M059J (cell line): ENCODE measurements around the gene STIP1. TPM values are rescaled to one million over a fixed set of nuclear protein-coding genes. Genes with fewer than 3 reads are reported as not detected.
A peak's percentile ranks its signal among the peaks of the same experiment; 100 is the strongest.

ENCODE experiments used
- DNase-seq: peaks from one replicate; pipeline ENCODE4 v3.0.0-alpha.2; 2012; ENCODE audit warnings: low read depth
- total RNA-seq: library from RNA; depleted of rRNA; stranded (reverse); fragments of >200 nt; shearing (Covaris generic); gene quantifications from 2 replicates; pipeline ENCODE4 v1.2.3, GENCODE V29; 2014; rRNA removed

Gene STIP1
- total RNA-seq, 1 experiment from 2014 or later: 310 TPM

- DNase-seq: no peak
These were observed 63.8 kb downstream of the STIP1 start for GRCh38 chr11:64249563-64250414.

GRCh38 chr11:64250415-64251015, 64.5 kb downstream of the STIP1 start:
- peak; percentile 40 for DNase-seq

DNA sequence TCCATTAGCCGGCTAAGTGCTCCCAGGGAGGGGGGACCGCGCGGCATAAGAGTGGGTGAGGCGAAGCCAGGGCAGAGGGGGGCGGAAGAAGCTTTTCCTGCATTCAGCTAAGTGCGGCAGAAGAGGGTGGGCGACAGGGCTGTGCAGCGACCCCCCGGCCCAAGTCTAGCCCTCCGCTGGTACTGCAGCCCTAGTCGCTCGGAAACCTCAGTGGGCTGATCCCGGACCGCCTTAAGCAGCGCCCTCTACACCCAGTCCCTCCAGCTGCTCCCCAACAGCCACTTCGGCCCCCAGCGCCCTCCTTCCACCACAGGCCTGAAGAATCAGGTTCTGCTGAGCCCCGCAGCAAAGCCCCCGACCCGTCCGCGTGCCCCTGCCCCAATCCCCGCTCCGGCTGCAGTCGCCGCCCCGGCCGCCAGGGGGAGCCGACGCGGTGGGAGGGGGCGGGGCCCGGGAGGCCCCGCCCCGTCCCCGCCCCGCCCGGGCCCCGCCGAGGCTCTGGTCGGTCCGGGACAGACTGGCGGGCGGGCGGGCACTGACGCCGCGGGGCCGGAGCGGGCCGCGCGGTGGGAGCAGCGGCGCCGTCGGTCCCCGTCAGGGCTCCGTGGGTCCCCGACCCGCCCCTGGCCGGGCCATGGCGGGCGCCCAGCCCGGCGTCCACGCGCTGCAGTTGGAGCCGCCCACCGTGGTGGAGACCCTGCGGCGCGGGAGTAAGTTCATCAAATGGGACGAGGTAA, 65.2 kb downstream of the STIP1 start, which contains the start of gene PLCB3:
Gene PLCB3, plus strand, starts transcription at position 515 of the 737 bp plus-strand sequence. Its CDS starts 120 bp downstream, at position 635.
- no peak for DNase-seq

DNA sequence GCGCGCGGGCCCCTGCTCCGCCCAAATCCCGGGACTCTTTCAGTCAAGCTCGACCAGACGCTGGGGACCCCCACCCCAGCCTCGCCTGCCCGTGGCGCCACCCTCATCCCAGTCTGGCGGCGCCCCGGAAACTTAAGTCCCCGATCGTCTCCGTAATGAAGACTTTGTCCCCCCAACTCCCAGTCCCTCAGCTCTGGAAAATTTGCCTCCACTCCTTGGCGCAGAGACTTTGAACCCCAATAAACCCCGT, 65.7 kb downstream of the STIP1 start:
- DNase-seq: no peak

- DNase-seq: peak; percentile 58
These were observed 66.3 kb downstream of the STIP1 start for GRCh38 chr11:64252003-64252872.

DNA sequence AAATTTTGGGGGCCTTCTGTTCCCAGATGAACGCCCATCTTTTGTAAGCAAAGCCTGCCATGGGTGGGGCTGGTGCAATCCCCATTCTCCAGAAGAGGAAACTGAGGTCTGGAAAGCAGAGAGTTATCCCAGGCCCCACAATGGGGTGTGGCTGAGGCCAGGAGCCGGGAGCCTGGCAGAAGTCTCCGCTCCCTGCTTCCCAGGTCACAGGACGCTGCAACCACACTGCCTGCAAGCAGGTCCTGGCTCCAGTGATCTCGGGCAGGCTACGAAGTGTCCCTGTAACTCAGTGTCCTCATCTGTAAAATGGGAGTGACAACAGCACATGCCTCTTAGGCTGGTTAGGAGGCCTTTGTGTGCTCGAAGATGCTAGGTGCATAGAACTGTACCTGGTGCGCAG, 67.1 kb downstream of the STIP1 start:
- DNase-seq: no peak

DNA sequence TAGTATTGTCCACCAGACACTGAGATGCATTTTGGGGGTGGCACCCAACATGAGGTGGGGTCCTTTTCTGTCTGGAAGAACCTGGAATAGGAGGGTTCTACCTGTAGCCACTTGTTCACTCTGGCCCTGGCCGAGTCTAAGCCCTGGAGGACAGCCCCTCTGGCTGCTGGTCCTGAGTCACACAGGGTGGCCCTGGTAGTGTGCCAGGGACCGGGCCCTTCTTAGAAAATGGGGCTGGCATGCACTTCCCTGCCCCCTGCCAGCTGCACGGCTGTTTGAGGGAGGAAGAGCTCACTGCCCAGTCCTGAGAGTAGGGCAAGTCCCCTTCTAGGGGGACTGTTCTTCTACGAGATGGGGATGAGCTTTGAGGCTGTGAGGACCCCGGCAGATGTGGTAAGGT, 67.5 kb downstream of the STIP1 start:
- DNase-seq: peak; percentile 59

Other genes with a start within 250 kb of the STIP1 start
- gene NAA40, start 247.2 kb upstream of the STIP1 start, total RNA-seq: 20.4 and 32.1 TPM in 2 replicates
- 875 and 1,019 TPM in 2 replicates for gene COX8A, start 211.6 kb upstream of the STIP1 start, total RNA-seq
- gene OTUB1, start 199.7 kb upstream of the STIP1 start, total RNA-seq: 62.8 and 74.0 TPM in 2 replicates
- gene FLRT1, start 150.2 kb upstream of the STIP1 start, total RNA-seq: 0.02 and 0.15 TPM in 2 replicates
- 3.8 and 10.3 TPM in 2 replicates for gene MACROD1, start 20.1 kb upstream of the STIP1 start, total RNA-seq
- 0.20 TPM in 1 of 2 replicates, not detected in the other for gene FERMT3, start 20.6 kb downstream of the STIP1 start, total RNA-seq
- 55.9 and 59.8 TPM in 2 replicates for gene TRPT1, start 40.0 kb downstream of the STIP1 start, total RNA-seq
- gene NUDT22, start 40.1 kb downstream of the STIP1 start, total RNA-seq: 74.7 and 79.3 TPM in 2 replicates
- 20.6 and 23.7 TPM in 2 replicates for gene DNAJC4, start 44.4 kb downstream of the STIP1 start, total RNA-seq
- 29.8 and 36.1 TPM in 2 replicates for gene VEGFB, start 48.4 kb downstream of the STIP1 start, total RNA-seq
- gene FKBP2, start 54.9 kb downstream of the STIP1 start, total RNA-seq: 100 and 104 TPM in 2 replicates
- 248 and 263 TPM in 2 replicates for gene PPP1R14B, start 60.8 kb downstream of the STIP1 start, total RNA-seq
- 24.0 and 42.3 TPM in 2 replicates for gene PLCB3, start 65.4 kb downstream of the STIP1 start, total RNA-seq
- gene BAD, start 98.5 kb downstream of the STIP1 start, total RNA-seq: 148 and 163 TPM in 2 replicates
- 32.7 and 39.5 TPM in 2 replicates for gene GPR137, start 99.7 kb downstream of the STIP1 start, total RNA-seq
- gene KCNK4, start 105.1 kb downstream of the STIP1 start, total RNA-seq: 0.10 TPM in 1 of 2 replicates, not detected in the other
- not detected in 2 replicates for gene CATSPERZ, start 114.2 kb downstream of the STIP1 start, total RNA-seq
- 15.5 and 35.2 TPM in 2 replicates for gene ESRRA, start 119.4 kb downstream of the STIP1 start, total RNA-seq
- gene TRMT112, start 131.4 kb downstream of the STIP1 start, total RNA-seq: 378 and 452 TPM in 2 replicates
- gene PRDX5, start 131.9 kb downstream of the STIP1 start, total RNA-seq: 229 and 260 TPM in 2 replicates
- 0.07 and 3.9 TPM in 2 replicates for gene CCDC88B, start 154.0 kb downstream of the STIP1 start, total RNA-seq
- gene RPS6KA4, start 173.0 kb downstream of the STIP1 start, total RNA-seq: 26.9 and 41.8 TPM in 2 replicates